Neural cell (in vitro differentiated cells): ENCODE data around the gene TELO2. TPM values are rescaled to one million over a fixed set of nuclear protein-coding genes. Genes with fewer than 3 reads are reported as not detected.
A peak's percentile ranks its signal among the peaks of the same experiment; 100 is the strongest.

ENCODE experiments used
- H2AFZ ChIP-seq: fragments of 200-600, 300-800 bp; sonication (generic), shearing (Covaris generic); 2 replicates; pipeline ENCODE4 v1.6.0; 2014; ENCODE audit warnings: low read depth, mild to moderate bottlenecking, antibody characterized with exemption, low read length, moderate library complexity
- H3F3A ChIP-seq: fragments of 200-600 bp; shearing (Covaris generic); 2 replicates; pipeline ENCODE4 v1.6.1; 2016; ENCODE audit warnings: mild to moderate bottlenecking, moderate library complexity, mixed read lengths, antibody characterized with exemption, low read length; ENCODE audit not compliant: insufficient read depth, poor library complexity, severe bottlenecking
- H3K27ac ChIP-seq: fragments of 200-600, 300-800 bp; sonication (generic), shearing (Covaris generic); 2 replicates; pipeline ENCODE4 v1.5.1; 2014; ENCODE audit warnings: mild to moderate bottlenecking, low read length, moderate library complexity
- H3K27me3 ChIP-seq: fragments of 300-800, 200-600 bp; sonication (generic), shearing (Covaris generic); 2 replicates; pipeline ENCODE4 v1.6.0; 2014; ENCODE audit warnings: mild to moderate bottlenecking, low read depth, low read length, moderate library complexity; ENCODE audit not compliant: insufficient read depth
- H3K36me3 ChIP-seq: fragments of 300-800, 200-600 bp; sonication (generic), shearing (Covaris generic); 2 replicates; pipeline ENCODE4 v1.5.1; 2014; ENCODE audit warnings: mild to moderate bottlenecking, antibody characterized with exemption, low read length, moderate library complexity; ENCODE audit not compliant: insufficient read depth
- H3K4me2 ChIP-seq: fragments of 300-800, 200-600 bp; sonication (generic), shearing (Covaris generic); 2 replicates; pipeline ENCODE4 v1.6.0; 2014; ENCODE audit warnings: mild to moderate bottlenecking, low read length
- H3K4me3 ChIP-seq: fragments of 300-800, 200-600 bp; sonication (generic), shearing (Covaris generic); 2 replicates; pipeline ENCODE4 v1.5.1; 2014; ENCODE audit warnings: mild to moderate bottlenecking, low read length, moderate library complexity
- H3K79me2 ChIP-seq: fragments of 200-600 bp; shearing (Covaris generic); replicated peaks from 2 replicates; pipeline ENCODE4 v1.6.0; 2014; ENCODE audit warnings: mild to moderate bottlenecking, low read length, moderate library complexity; ENCODE audit not compliant: insufficient read depth
- H3K9ac ChIP-seq: fragments of 300-800, 200-600 bp; sonication (generic), shearing (Covaris generic); 2 replicates; pipeline ENCODE4 v1.6.1; 2016; ENCODE audit warnings: mild to moderate bottlenecking, low read length, mixed read lengths
- H3K9me2 ChIP-seq: fragments of 200-600 bp; shearing (Covaris generic); 2 replicates; pipeline ENCODE4 v1.6.1; 2016; ENCODE audit warnings: mild to moderate bottlenecking, low read length, mixed read lengths; ENCODE audit not compliant: insufficient read depth
- H3K9me3 ChIP-seq: fragments of 200-600, 300-800 bp; sonication (generic), shearing (Covaris generic); 2 replicates; pipeline ENCODE4 v1.6.1; 2016; ENCODE audit warnings: mild to moderate bottlenecking, mixed run types, low read length, moderate library complexity, mixed read lengths
- H4K20me1 ChIP-seq: fragments of 200-600 bp; shearing (Covaris generic); 2 replicates; pipeline ENCODE4 v1.6.1; 2016; ENCODE audit warnings: mild to moderate bottlenecking, mixed run types; ENCODE audit not compliant: insufficient read depth
- CTCF ChIP-seq: fragments of 450-650 bp; IDR thresholded peaks from 2 replicates; pipeline ENCODE4 v1.5.1; 2014; ENCODE audit warnings: antibody characterized with exemption, mild to moderate bottlenecking, moderate library complexity; ENCODE audit not compliant: poor library complexity, severe bottlenecking
- EP300 ChIP-seq: fragments of 450-650 bp; conservative IDR thresholded peaks from 2 replicates; pipeline ENCODE4 v1.6.1; 2014; ENCODE audit warnings: antibody characterized with exemption, mild to moderate bottlenecking, moderate library complexity; ENCODE audit not compliant: poor library complexity, severe bottlenecking
- EZH2 ChIP-seq: fragments of 200-600, 300-800 bp; shearing (Covaris generic), sonication (generic); IDR thresholded peaks from 2 replicates; pipeline ENCODE4 v1.6.1; 2014; ENCODE audit warnings: antibody characterized with exemption, low read length, borderline replicate concordance, mild to moderate bottlenecking; ENCODE audit not compliant: insufficient read depth, poor library complexity, severe bottlenecking
- MXI1 ChIP-seq: fragments of 450-650 bp; conservative IDR thresholded peaks from 2 replicates; pipeline ENCODE4 v1.6.1; 2014; ENCODE audit warnings: antibody characterized with exemption, mild to moderate bottlenecking; ENCODE audit not compliant: poor library complexity, severe bottlenecking
- POLR2AphosphoS5 ChIP-seq: IDR thresholded peaks from 2 replicates; pipeline ENCODE4 v1.6.1; 2012
- RAD21 ChIP-seq: fragments of 450-650 bp; conservative IDR thresholded peaks from 2 replicates; pipeline ENCODE4 v1.6.1; 2014; ENCODE audit warnings: antibody characterized with exemption, mild to moderate bottlenecking, moderate library complexity
- SMC3 ChIP-seq: fragments of 450-650 bp; conservative IDR thresholded peaks from 2 replicates; pipeline ENCODE4 v1.6.1; 2014; ENCODE audit warnings: antibody characterized with exemption, mild to moderate bottlenecking, moderate library complexity; ENCODE audit not compliant: poor library complexity
- TAF1 ChIP-seq: IDR thresholded peaks from 2 replicates; pipeline ENCODE4 v1.6.1; 2012; ENCODE audit warnings: low read depth
- polyA plus RNA-seq: library from polyadenylated mRNA; depleted of rRNA; stranded (reverse); fragments of >200 nt; gene quantifications from 2 replicates; pipeline ENCODE4 v1.2.3, GENCODE V29; 2014
- TF ChIP-seq, protein P1 (sequence below): IDR thresholded peaks from 2 replicates; pipeline ENCODE4 v1.6.1; 2012; ENCODE audit warnings: borderline replicate concordance

TELO2 gene
- polyA plus RNA-seq, 1 donor from 2014 or later = 50.4 TPM

DNA sequence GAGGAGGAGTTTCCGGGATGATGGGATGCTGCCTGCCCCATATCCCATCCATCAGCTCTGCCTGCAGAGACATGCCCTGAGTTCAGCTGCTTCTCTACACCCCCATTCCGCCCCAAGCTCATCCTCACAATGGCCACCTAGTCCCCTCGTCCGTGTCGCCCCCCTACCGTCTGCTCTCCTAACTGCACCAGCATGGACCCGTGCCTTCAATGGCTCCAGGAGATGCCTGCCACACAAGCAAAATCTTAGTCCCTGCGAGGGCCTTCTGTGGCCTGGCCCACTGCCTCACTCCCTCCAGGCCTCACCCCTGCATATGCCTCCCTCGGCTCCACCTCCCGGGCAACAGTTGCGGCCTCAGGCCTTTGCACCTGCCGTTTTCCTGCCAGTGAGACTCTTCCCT, 1.8 kb upstream of the TELO2 start:
- Histone ChIP-seq H3K27me3 (no peaks in the 10 kb centered on the region), H3F3A (no peaks in the 10 kb centered on the region), H3K9ac (no peak overlapping the region), H3K79me2 (no peaks in the 10 kb centered on the region), H3K27ac (no peak overlapping the region), H3K36me3 (no peaks in the 10 kb centered on the region), H3K4me3 (no peak overlapping the region), H3K9me2 (no peaks in the 10 kb centered on the region), H4K20me1 (no peaks in the 10 kb centered on the region), H3K4me2 (no peak overlapping the region), H3K9me3 (no peaks in the 10 kb centered on the region), H2AFZ (no peak overlapping the region)
- no peak for TF ChIP-seq EP300
- TF ChIP-seq, protein P1, sequence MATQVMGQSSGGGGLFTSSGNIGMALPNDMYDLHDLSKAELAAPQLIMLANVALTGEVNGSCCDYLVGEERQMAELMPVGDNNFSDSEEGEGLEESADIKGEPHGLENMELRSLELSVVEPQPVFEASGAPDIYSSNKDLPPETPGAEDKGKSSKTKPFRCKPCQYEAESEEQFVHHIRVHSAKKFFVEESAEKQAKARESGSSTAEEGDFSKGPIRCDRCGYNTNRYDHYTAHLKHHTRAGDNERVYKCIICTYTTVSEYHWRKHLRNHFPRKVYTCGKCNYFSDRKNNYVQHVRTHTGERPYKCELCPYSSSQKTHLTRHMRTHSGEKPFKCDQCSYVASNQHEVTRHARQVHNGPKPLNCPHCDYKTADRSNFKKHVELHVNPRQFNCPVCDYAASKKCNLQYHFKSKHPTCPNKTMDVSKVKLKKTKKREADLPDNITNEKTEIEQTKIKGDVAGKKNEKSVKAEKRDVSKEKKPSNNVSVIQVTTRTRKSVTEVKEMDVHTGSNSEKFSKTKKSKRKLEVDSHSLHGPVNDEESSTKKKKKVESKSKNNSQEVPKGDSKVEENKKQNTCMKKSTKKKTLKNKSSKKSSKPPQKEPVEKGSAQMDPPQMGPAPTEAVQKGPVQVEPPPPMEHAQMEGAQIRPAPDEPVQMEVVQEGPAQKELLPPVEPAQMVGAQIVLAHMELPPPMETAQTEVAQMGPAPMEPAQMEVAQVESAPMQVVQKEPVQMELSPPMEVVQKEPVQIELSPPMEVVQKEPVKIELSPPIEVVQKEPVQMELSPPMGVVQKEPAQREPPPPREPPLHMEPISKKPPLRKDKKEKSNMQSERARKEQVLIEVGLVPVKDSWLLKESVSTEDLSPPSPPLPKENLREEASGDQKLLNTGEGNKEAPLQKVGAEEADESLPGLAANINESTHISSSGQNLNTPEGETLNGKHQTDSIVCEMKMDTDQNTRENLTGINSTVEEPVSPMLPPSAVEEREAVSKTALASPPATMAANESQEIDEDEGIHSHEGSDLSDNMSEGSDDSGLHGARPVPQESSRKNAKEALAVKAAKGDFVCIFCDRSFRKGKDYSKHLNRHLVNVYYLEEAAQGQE = no peak
- TF ChIP-seq CTCF = no peak
- no peak for TF ChIP-seq MXI1
- TF ChIP-seq TAF1 = no peak
- TF ChIP-seq POLR2AphosphoS5 = no peak
- no peak for TF ChIP-seq RAD21
- TF ChIP-seq SMC3 = no peak
- no peak for TF ChIP-seq EZH2

GRCh38 chr16:1492082-1492922, 858 bp upstream of the TELO2 start:
- Histone ChIP-seq H3K36me3 (no peaks in the 10 kb centered on the region), H3K9ac (peak overlapping the region; percentile 85), H3K9me3 (no peaks in the 10 kb centered on the region), H3K27me3 (no peaks in the 10 kb centered on the region), H3K27ac (peak overlapping the region; percentile 55), H3F3A (no peaks in the 10 kb centered on the region), H3K4me3 (peak overlapping the region; percentile 92), H3K9me2 (no peaks in the 10 kb centered on the region), H2AFZ (no peak overlapping the region), H4K20me1 (no peaks in the 10 kb centered on the region), H3K79me2 (no peaks in the 10 kb centered on the region), H3K4me2 (peak overlapping the region; percentile 77)
- TF ChIP-seq MXI1 = no peak
- no peak for TF ChIP-seq SMC3
- TF ChIP-seq, protein P1 = no peak
- no peak for TF ChIP-seq EP300
- TF ChIP-seq POLR2AphosphoS5 = no peak
- TF ChIP-seq TAF1 = no peak
- no peak for TF ChIP-seq RAD21
- no peak for TF ChIP-seq CTCF
- no peak for TF ChIP-seq EZH2
